ENCODE results near the gene PXDN.

DNA sequence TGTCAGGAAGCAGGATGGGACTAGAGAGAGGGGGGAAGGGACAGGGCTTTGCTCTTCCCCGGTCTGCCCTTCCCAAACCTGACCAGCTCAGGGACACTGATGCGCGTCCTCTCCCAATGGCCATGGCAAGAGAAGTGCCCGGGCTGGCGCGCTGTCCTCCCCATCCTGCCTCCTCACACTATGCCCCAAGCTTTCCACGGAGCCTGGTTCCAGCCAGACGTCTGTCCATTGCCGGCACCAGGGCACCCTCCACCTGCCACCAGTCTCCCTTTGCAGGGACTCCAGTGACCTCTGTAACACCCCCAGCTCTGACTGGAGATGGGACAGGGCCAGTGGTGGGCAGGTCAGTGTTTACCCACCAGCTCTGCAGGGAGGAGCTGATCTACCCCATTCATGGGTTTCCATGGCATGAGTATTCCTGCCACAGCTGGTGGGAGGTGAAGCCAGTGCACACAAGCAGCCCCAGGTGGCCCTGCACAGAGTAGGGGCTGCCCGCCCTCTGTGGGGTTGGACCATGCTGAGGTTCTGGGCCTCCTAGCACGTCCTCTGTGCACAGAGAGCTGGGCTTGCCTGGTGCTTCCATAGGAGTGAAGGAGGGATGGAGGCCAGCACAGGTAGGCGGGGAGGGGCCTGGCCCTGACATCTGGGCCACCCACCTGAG lies 109.5 kb downstream of the PXDN start:
- TF ChIP-seq, protein P1, sequence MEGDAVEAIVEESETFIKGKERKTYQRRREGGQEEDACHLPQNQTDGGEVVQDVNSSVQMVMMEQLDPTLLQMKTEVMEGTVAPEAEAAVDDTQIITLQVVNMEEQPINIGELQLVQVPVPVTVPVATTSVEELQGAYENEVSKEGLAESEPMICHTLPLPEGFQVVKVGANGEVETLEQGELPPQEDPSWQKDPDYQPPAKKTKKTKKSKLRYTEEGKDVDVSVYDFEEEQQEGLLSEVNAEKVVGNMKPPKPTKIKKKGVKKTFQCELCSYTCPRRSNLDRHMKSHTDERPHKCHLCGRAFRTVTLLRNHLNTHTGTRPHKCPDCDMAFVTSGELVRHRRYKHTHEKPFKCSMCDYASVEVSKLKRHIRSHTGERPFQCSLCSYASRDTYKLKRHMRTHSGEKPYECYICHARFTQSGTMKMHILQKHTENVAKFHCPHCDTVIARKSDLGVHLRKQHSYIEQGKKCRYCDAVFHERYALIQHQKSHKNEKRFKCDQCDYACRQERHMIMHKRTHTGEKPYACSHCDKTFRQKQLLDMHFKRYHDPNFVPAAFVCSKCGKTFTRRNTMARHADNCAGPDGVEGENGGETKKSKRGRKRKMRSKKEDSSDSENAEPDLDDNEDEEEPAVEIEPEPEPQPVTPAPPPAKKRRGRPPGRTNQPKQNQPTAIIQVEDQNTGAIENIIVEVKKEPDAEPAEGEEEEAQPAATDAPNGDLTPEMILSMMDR (conservative IDR thresholded peaks at IDR 0.05): no peak
- no peak for TF ChIP-seq ZFX (IDR thresholded peaks at IDR 0.05)

Measured in C4-2B (cell line).